TTC549 (cell line): ENCODE data around the gene DCANP1.
A peak's percentile ranks its signal among the peaks of the same experiment; 100 is the strongest.

ENCODE experiments used
- FAIRE-seq: peaks from 2 replicates; lab custom pipeline; 2012; peaks lifted over from hg19 to GRCh38; lab: Jason Lieb, UNC

The DCANP1 gene

GRCh38 chr5:135478938-135479337 lies 31.8 kb upstream of the DCANP1 start:
- FAIRE-seq = no peak

- FAIRE-seq = no peak
Observed at GRCh38 chr5:135477613-135478066, 30.5 kb upstream of the DCANP1 start.

GRCh38 chr5:135476615-135477581 lies 29.8 kb upstream of the DCANP1 start:
- no peak for FAIRE-seq

- no peak for FAIRE-seq
Observed at GRCh38 chr5:135473956-135474670, 27.0 kb upstream of the DCANP1 start.

- no peak for FAIRE-seq
Observed at GRCh38 chr5:135472141-135472540, 25.0 kb upstream of the DCANP1 start.

GRCh38 chr5:135471726-135472125 lies 24.6 kb upstream of the DCANP1 start:
- no peak for FAIRE-seq

GRCh38 chr5:135469911-135470310 lies 22.8 kb upstream of the DCANP1 start:
- no peak for FAIRE-seq

GRCh38 chr5:135468541-135468940 lies 21.4 kb upstream of the DCANP1 start:
- FAIRE-seq = no peak

GRCh38 chr5:135467871-135468485 lies 20.8 kb upstream of the DCANP1 start:
- no peak for FAIRE-seq

GRCh38 chr5:135467051-135467625 lies 20.0 kb upstream of the DCANP1 start:
- no peak for FAIRE-seq

GRCh38 chr5:135466178-135467050 lies 19.3 kb upstream of the DCANP1 start:
- FAIRE-seq = no peak

GRCh38 chr5:135465391-135466122 lies 18.4 kb upstream of the DCANP1 start:
- FAIRE-seq = no peak

GRCh38 chr5:135462304-135462703 lies 15.2 kb upstream of the DCANP1 start:
- peak; percentile 13 for FAIRE-seq

- FAIRE-seq = no peak
Observed at GRCh38 chr5:135461481-135462151, 14.5 kb upstream of the DCANP1 start.

- no peak for FAIRE-seq
Observed at GRCh38 chr5:135460246-135461033, 13.3 kb upstream of the DCANP1 start.

- FAIRE-seq = no peak
Observed at GRCh38 chr5:135458921-135459331, 11.8 kb upstream of the DCANP1 start.

GRCh38 chr5:135458356-135458755 lies 11.2 kb upstream of the DCANP1 start:
- no peak for FAIRE-seq

- no peak for FAIRE-seq
Observed at GRCh38 chr5:135457424-135458071, 10.4 kb upstream of the DCANP1 start.
